ENCODE measurements around the gene POLR3E. TPM values are rescaled to one million over a fixed set of nuclear protein-coding genes. Genes with fewer than 3 reads are reported as not detected.

POLR3E gene, protein sequence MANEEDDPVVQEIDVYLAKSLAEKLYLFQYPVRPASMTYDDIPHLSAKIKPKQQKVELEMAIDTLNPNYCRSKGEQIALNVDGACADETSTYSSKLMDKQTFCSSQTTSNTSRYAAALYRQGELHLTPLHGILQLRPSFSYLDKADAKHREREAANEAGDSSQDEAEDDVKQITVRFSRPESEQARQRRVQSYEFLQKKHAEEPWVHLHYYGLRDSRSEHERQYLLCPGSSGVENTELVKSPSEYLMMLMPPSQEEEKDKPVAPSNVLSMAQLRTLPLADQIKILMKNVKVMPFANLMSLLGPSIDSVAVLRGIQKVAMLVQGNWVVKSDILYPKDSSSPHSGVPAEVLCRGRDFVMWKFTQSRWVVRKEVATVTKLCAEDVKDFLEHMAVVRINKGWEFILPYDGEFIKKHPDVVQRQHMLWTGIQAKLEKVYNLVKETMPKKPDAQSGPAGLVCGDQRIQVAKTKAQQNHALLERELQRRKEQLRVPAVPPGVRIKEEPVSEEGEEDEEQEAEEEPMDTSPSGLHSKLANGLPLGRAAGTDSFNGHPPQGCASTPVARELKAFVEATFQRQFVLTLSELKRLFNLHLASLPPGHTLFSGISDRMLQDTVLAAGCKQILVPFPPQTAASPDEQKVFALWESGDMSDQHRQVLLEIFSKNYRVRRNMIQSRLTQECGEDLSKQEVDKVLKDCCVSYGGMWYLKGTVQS
- 28.1 TPM for polyA plus RNA-seq (2013, experiment 1 of 2; ENCODE audit: insufficient read length)
- polyA plus RNA-seq (2013, experiment 2 of 2; ENCODE audit: insufficient read length), result 28.7 TPM

DNA sequence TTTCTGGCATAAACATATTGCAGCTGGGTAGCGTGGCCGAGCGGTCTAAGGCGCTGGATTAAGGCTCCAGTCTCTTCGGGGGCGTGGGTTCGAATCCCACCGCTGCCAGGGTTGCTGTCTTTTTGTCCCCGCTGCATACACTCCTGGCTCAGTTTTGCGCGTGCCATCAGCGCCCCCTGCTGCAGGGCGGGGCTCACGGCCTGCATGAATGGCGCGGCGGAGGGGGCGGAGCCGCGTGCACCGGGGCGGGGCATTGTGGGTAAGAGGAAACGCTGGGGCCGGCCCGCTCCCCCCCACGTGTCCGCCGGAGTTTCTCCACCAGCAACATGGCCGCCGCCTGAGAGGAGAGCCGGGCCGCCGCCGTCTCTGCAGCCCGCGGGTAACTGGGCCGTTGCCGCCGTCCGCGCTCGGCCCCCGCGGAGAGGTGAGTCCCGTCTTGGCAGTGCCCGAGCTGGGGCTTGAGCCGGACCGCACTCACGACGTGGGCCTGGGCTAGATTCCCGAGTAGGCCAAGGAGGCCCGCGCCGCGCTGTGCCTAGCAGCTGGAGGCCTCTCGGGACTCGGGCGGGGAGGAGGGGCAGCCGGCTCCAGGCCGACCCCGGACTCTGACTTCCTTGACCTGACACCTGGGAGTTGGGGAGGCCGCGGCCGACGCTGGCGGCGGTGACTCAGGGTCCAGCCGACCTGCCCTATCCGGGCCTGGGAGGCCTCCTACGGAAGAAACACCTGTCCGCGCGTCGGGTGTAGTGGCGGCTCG lies at the start of gene POLR3E:
Gene POLR3E, plus strand, starts transcription at position 296 of the 757 bp plus-strand sequence. CDS start 5,560 bp downstream, outside the sequence.
- DNase-seq, result peak; percentile 98

DNA sequence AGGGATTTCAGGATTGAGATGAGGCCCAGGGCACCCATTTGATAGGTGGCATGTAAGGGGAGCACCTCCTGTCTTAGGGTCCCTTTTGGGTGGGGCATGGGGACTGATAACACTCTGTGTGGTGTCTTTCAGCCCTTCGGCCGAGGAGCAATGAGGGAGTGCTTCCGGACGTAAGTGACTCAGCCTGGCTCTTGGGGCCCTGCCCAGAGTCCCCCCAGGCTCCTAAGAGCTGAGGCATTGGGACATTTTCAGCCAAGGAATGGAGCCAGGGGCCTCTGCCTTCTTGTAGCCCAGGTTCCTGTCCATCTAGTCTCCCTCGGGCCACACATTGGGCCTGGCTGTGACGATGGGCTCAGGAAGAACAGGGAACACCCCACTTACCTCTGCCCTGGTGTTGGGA lies 46.7 kb upstream of the POLR3E start:
- DNase-seq, result no peak

DNA sequence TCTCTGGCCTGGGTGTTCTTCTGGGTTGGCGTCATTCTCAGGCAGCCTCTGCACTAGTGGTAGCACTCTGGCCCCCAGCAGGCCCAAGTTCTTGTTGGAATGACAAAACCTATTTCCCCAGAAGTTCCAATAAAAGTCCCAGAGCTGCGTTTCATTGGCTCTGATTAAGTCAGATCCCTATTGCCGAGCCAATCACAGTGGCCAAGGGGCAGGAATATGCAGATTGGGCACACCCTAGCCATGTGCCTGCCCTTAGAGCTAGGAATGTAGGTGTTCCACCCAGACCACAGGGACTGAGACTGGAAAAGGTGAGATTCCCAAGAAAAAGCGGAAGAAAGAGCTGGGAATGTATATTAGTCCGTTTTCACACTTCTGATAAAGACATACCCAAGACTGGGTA lies 44.9 kb upstream of the POLR3E start:
- DNase-seq, result no peak

DNA sequence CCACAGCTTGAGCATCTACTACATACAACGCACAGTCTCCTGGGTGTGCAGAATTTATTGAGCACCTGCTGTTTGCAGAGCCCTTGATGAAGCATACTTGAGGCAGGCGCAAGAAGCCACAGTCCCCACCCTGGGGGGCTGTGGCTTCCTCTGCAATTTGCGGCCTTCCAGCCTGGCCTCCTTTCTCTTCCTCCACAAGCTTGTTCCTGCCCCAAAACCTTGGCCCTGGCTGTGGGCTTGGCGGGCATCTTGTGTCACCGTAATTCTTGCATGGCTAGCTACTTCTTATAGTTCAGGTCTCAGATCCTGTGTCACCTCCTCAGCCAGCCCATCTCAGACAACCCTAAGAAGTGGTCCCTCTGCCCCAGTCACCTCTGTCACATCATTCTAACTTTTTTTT lies 43.9 kb upstream of the POLR3E start:
- DNase-seq, result no peak

DNA sequence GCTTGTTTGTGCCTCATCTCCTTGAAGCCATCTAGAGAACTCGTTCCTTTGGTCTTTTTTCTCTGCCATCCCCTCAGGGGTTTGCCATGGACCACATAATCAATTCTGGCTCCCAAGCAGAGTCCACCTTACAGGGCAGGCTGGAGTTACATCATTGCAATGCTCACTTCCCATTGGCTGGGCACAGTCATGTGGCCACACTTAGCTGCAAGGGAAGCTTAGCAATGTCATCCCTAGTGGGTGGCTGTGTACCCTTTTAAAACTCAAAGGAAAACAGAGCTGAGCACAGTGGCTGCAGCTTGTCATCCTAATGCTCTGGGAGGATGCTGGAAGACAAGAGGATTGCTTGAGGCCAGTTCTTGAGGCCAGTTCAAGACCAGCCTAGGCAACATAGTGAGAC lies 41.9 kb upstream of the POLR3E start:
- no peak for DNase-seq

DNA sequence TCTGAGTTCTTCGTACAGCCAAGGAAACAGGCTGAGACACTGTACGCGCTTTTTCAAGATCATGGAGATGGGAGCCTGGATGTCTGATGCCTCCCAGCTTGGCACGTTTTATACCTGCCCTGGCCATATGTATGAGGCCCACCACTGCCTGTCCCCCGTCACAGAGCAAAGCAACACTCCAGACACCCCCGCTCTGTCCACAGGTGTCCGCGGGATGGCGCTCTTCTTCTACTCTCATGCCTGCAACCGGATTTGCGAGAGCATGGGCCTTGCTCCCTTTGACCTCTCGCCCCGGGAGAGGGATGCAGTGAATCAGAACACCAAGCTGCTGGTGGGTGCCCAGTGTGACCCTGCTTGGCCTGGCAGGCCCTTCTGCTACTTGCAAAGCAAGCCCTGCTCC lies 39.8 kb upstream of the POLR3E start:
- no peak for DNase-seq

DNA sequence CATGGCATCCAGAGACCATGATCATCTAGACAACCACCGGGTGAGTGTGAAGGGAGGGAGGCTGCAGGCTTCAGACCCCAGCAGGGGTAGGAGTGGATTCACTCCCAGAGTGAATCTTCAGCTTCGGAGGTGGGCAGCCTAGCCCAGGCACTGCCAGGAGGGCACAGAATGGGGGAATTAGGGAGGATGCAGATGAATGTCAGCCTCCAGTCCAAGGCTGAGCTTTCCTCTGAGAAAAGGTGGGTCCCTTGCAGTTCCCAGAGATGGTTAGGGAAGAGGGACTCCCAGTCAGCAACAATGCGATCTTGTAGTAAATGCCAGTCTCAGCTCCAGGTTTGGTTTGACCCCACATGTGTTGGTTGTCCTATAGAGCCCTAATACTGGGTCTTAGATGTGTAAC lies 36.7 kb upstream of the POLR3E start:
- DNase-seq, result no peak

DNA sequence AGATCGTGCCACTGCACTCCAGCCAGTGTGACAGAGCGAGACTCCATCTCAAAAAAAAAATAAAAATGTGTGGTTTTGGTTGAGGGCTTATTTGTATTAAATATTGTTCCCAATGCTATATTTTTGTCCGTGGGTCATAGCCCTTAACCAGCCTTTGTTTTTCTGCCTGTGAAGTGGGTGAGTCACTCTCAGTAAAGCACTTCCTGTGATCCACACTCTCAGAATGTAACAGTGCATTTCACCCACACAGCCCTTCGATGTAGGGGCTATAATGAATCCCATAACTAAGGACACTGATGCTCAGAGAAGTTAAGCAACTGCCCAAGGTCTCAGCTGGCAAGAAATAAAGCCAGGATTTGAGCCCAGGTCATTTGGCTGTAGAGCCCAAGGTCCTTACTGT lies 34.7 kb upstream of the POLR3E start:
- peak; percentile 17 for DNase-seq

DNA sequence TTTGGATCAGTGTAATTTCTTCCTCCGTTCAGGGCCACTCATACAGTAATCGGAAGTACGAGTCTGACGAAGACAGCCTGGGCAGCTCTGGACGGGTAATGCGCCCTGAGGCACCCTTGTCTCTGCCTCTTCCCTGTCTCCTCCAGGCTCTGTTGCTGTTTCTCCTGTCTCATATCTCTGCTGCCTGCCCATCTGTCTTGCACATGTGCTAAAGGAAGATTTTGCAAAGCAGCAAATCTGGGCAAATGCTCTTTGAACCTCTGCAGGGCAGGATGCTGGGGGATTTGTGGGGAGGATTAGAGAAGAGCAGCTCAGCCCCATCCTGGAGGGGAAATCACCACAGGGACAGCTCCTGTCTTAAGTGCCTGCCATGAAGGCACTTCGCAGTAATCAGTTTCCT lies 32.4 kb upstream of the POLR3E start:
- DNase-seq, result no peak

DNA sequence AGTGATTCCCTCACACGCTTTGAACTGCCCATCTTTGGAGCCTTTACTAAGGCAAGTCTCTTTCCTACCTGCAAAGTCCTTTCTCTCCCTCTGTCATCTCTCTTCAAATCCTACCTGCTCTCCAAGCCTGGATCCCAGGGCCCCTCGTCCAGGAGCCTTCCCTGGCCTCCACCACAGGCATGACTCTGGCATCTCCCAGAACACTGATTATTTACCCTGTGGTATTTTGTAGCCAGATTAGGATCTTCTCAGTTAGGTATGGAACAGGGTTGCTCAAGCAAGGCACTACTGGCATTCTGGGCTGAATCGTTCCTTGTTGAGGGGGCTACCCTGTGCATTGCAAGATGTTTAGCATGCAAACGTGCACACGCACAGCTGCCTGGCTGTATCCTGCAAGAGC lies 31.9 kb upstream of the POLR3E start:
- DNase-seq, result no peak

DNA sequence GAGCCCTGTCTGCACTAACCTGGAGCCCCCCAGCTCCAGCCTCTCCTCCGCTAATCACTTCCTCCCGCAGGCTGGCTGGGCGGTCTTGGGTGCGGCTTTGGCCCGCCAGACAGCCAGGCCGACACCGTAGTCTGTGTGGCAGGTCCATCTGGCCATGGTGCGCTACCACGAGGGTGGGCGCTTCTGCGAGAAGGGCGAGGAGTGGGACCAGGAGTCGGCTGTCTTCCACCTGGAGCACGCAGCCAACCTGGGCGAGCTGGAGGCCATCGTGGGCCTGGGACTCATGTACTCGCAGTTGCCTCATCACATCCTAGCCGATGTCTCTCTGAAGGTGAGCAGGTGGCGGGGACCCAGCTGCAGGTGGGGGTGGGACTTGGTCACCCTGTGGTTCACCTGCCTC lies 30.7 kb upstream of the POLR3E start:
- DNase-seq, result no peak

DNA sequence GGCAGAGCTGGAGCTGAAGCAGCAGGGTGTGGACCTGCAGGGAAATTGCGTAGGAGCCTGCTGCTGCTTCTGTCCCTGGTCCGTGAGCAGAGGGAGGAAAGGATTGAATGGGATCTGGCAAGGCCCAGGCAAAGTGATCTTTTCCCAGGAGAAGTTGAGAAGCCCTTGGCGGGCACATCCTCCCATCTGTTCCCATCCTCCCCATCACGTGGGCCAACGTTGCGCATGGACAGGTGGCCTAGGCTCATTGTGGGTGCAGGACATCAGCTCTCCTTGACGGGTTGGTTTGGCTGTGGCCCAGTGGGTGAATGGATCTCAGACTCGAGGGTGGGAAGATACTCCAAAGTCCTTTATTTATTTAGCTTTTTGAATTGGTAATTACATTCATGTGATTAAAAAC lies 29.4 kb upstream of the POLR3E start:
- DNase-seq, result no peak

DNA sequence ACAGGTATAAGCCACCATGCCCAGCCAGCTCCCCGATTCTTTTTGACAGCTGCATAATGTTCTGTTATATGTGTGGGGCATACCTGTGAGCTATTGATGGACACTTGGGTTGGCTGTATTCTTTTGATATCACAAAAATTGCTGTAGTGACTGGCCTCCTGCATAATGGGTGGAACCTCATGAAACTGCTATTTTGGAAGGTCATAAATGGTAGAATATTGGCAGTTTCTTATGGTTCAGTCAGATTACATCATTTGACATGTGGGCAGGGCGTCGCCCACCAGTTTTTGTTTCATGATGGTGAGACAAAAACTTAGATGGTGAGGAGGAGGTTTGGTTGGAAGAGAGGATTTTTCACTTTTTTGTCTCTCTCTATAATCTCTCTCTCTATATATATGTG lies 26.7 kb upstream of the POLR3E start:
- DNase-seq, result no peak

DNA sequence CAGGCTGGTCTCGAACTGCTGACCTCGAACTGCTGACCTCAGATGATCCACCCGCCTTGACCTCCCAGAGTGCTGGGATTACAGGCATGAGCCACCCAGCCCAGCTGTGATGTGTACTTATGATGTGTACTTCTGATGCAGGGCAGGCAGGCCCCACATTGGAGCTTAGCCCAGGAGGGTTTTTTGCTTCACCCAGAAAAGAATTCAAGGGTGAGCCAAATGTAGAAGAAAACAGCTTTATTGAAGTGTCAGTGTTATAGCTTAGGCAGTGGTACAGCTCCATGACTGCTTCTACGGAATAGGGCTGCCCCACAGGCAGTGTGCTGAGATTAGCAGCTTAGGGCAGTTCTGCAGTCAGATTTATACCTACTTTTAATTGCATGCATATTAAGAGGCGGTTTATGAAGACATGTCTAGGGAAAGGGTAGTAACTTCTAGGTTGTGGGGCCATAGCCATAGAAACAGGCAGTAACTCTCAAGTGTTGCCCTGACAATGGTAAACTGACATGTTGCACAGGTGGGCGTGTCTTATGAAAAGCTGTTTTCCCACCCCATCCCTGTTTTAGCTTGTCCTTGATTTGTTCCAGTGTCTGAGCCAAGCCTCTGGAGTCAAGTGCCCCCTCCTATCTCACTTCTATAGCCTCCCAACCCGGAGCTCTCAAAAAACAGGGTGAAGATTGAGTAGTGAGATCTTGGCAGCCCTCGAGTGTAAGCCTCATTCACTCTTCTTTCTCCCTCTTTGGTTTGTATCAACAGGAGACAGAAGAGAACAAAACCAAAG lies 24.1 kb upstream of the POLR3E start:
- DNase-seq, result no peak

DNA sequence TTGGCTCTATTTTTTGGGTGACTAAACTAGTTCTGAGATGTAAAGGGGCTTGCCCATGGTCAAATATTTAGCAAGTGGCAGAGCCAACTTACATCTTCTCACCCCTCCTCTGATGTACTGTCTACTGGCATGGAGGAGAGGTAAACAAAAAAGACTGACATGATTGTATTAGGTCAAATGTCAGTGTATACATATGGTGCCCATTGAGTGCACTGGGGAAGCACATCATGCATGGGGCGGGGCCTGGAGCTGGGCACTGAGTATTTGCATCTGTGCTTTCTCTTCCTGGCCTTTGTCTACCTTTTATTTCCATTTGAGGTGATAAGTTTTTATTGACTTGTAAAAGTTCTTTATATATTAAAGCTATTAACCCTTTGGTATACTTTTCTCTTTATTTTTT lies 22.3 kb upstream of the POLR3E start:
- DNase-seq, result no peak

DNA sequence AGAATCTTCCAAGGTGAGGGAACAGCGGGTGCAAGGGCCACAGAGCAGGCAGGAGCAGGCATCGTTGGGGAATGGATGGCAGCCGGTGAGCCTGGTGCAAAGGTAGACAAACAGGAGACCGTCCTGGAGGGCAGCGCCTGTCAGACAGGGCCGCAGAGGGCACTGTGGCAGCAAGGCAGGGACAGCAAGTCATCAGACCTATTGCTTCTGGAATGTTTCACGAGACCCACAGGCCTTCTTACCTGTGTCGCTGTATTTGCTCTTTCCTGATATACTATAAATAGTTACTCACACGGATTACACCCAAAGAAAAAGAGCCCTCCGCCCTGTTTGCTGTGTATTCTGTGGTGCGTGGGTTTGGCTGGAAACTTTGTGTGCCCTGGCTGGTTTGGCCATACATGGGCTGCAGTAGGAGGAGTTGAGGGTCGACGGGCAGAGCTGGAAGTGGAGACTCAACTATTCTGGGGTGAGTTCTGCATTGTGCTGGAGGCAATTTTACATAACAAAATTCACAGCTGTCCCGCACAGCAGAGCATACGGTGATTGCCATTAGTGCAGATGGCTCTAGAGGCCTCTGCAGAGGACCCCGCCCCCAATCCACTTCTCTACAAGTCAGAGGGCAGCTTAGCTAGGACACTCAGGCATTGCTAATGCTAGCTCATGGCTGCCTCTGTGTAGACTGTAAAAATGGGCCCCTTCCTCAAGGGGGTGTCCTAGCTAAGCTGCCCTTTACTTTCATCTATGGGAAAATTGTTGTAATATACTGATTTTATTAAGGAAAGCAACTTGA lies 18.6 kb upstream of the POLR3E start:
- DNase-seq, result no peak

DNA sequence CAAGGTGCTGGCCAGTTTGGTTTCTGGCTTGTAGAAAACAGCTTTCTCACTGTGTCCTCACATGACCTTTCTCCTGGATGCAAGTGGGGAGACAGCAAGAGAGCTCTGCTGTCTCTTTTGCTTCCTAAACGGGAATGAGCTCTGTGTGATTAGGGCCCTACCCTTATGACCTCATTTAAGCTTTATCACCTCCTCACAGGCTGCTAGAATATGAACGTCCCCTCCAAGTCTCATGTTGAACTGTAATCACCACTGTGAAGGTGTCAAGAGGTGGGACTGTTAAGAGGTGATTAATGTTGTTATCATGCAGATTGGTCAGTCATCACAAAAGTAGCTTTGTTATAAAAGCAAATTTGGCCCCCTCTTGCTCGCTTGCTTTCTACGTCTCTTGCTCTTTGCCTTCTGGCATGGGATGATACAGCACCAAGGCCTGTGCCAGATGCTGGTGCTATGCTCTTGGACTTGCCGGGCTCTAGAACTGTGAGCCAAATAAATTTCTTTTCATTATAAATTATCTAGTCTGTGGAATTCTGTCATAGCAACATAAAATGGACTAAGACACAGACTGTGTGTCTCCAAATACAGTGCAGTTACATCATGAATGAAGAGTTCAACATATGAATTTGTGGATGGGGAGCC lies 14.8 kb upstream of the POLR3E start:
- no peak for DNase-seq

DNA sequence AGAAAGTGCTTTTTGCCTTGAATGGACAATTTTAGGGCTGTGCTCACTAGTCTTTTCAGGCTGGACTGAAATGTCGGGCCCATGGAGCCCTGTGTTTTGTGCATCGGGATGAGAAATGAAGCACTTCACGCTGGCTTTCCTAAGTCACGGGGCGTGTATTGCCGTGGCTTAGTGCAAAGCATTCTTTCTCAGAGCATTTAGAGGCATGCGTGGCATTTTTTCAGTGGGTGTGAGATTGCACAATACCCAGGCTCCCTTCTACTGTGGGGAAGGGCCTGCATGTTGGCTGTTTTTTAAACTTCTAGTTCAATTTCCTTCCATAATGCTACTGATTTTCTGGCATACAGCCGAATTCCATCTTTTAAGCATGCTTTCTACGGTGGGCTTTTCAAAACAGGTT lies 12.6 kb upstream of the POLR3E start:
- peak; percentile 54 for DNase-seq

DNA sequence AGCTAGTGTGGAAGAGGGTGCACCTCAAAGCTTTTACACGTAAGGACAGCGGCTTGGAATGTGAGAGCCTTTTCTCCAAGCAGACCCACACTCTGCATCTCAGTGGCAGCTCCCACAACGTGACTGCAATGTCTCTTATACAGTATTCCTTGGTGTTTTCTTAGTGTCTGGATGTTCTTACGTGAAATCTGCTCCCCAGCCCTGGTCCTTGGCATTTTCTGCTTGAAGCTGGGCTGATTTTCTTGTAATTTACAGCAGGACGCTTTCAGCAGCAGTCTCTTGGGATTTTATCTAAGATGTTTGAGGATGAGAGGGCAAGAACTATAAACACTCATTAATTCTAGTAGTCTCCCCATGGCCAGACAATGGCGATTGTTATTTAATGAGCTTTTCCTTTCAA lies 12.1 kb upstream of the POLR3E start:
- no peak for DNase-seq

DNA sequence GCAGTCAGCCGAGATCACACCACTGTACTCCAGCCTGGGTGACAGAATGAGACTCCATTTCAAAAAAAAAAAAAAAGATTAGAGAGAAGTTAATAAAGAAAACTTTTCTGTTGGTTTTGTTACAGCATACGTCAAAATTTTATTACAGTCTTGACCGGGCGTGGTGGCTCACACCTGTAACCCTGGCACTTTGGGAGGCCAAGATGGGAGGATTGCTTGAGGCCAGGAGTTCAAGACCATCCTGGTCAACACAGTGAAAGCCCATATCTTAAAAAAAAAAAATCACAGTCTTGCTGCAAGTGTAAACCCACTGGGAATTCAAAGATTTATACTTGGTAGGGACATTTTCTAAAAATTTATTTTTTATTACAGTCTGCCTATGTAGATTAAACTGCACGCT lies 6.2 kb upstream of the POLR3E start:
- no peak for DNase-seq

DNA sequence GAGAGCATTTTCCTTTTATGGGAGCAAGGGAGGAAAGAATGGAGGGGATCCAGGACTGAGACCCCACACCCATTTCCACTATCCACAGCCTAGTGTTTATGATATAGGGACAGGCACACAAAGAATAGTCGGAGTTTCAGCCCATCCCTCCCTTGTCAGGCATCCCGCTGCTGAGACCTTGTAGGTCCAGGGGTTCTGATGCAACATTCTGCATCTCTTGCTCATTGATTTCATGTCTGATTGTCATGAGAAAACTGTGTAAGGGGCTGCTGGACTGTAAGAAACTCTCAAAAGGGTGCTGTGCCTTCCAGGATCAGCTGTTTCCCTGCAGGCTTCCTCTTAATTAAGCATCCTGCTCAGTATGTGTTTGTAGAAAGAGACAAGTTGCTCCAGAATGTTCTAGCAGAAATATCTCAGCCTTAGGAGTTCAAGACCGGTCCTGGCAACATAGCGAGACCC lies 5.3 kb upstream of the POLR3E start:
- DNase-seq, result peak; percentile 79
